Retinal pigment epithelial cell (primary cell): Measurements from ENCODE around the gene VDR.

Experiments used
- DNase-seq: peaks from one replicate; pipeline ENCODE4 v3.0.0-alpha.2; 2010; ENCODE audit warnings: low read depth
- H3K4me3 ChIP-seq: 2 replicates; pipeline ENCODE4 v1.5.1; 2011; ENCODE audit warnings: mild to moderate bottlenecking, low read length, control low read depth, moderate library complexity
- TF ChIP-seq, protein P1 (sequence below): conservative IDR thresholded peaks from 2 replicates; pipeline ENCODE4 v1.5.1; 2011; ENCODE audit warnings: low read depth, low read length, control low read depth, inconsistent platforms

VDR gene

DNA sequence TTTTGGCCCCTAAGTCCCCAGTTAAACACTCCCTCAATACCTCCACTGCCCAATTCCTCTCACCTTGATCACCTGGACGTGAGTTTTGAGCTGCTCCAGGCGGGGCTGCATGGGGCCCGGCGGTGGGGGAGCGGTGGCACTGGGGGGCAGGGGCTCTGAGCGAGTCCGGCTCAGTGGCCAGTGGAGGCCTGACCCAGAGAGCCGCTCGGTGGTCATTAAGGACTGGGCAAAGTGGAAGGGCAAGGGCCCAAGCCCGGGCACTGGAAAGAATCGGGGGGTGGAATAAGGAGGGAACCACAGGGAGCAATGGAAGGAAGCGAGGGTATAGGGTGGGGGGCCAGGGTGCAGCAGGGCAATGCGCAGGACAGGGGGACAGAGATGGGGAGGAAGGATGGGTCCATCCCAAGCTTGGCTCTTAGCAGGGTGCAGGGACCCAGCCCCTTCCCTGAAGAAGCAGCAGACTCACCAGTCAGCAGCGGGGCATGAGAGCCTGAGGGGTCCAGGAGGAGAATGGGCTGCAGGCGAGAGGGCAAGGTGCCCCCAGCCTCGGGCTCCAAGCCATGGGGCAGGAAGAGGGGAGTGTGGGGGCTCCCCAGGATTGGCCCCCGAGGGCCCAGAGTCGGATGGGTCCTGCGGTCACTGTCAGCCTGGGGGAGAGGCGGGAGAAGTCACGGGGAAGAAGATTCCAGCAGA, 109.5 kb downstream of the VDR start:
- TF ChIP-seq, protein P1, sequence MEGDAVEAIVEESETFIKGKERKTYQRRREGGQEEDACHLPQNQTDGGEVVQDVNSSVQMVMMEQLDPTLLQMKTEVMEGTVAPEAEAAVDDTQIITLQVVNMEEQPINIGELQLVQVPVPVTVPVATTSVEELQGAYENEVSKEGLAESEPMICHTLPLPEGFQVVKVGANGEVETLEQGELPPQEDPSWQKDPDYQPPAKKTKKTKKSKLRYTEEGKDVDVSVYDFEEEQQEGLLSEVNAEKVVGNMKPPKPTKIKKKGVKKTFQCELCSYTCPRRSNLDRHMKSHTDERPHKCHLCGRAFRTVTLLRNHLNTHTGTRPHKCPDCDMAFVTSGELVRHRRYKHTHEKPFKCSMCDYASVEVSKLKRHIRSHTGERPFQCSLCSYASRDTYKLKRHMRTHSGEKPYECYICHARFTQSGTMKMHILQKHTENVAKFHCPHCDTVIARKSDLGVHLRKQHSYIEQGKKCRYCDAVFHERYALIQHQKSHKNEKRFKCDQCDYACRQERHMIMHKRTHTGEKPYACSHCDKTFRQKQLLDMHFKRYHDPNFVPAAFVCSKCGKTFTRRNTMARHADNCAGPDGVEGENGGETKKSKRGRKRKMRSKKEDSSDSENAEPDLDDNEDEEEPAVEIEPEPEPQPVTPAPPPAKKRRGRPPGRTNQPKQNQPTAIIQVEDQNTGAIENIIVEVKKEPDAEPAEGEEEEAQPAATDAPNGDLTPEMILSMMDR: no peak
- no peak for DNase-seq
- H3K4me3 ChIP-seq: no peak overlapping the region

DNA sequence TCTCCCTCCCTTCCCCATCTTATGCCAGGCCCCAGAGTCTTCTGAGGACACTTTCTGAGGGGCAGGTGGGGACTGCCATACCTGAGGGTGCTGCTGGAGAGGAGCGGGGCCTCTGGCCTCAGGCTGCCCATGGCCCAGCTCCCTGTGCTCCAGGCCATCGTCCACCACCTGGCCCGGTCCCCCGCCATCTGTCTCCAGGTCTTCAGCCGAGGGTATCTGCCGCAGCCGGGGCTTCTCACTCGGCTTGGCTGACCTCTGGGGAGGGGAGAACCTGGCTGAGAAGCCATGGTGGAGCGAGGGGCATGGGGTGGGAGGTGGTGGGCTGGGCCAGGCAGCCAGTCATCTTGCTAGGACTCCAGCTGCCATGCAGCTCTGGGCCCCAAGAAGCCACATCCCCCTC, 110.1 kb downstream of the VDR start:
- TF ChIP-seq, protein P1: no peak
- DNase-seq: no peak
- H3K4me3 ChIP-seq: no peak overlapping the region

- H3K4me3 ChIP-seq: no peak overlapping the region
- no peak for DNase-seq
- TF ChIP-seq, protein P1: no peak
These were observed 111.6 kb downstream of the VDR start for GRCh38 chr12:47793015-47793681.

- TF ChIP-seq, protein P1: no peak
- no peak overlapping the region for H3K4me3 ChIP-seq
- DNase-seq: no peak
These were observed 112.9 kb downstream of the VDR start for GRCh38 chr12:47791874-47792273.
